ENCODE results near the gene MAP7D3. TPM values are rescaled to one million over a fixed set of nuclear protein-coding genes. Genes with fewer than 3 reads are reported as not detected.

Gene MAP7D3
- total and polyA plus RNA-seq, 9 of the 15 experiments (the other 6 are each of a cell fraction or from before 2014, with no cell fraction given): 9.4 to 27.7 (median 14.0) TPM

DNA sequence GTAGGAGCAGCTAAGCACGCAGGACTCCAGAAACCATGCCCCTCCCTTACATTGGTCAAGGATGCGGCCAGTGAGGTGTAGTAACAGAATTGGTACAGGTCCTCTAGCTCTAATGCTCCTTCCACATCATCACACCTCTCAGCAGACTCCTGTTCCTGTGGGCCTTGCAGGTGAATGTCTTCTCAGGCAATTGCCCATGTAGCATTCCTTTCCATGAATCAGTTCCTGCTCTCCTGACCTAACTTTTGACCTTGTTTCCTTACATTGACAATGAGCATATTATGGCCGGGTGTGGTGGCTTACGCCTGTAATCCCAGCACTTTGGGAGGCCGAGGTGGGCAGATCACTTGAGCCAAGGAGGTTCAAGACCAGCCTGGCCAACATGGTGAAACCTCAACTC, 31.3 kb downstream of the MAP7D3 start:
- Histone ChIP-seq H3K9me3 (replicated peaks; ENCODE audit: control insufficient read depth, insufficient read depth, low read depth, low read length) (no peaks in the 10 kb centered on the region), H3K9ac (ENCODE audit: insufficient read depth in 1 of 2, low read depth in 2 of 2, low read length in 2 of 2) (no peak overlapping the region), H3K9me1 (ENCODE audit: control insufficient read depth, insufficient read depth, low read length) (no peaks in the 10 kb centered on the region), H3K27ac (ENCODE audit: extremely low read depth, low read depth, low read length) (no peak overlapping the region), H3K4me3 (no peak overlapping the region), H3K36me3 (ENCODE audit: control insufficient read depth, insufficient read depth, low read length) (peaks cover 52% of the 10 kb centered on the region; the same call in 2 of the 3 replicates), H3K27me3 (ENCODE audit: control insufficient read depth in 2 of 2, insufficient read depth in 2 of 2, low read length in 2 of 2) (no peaks in the 10 kb centered on the region), H4K20me1 (replicated peaks; ENCODE audit: control insufficient read depth, insufficient read depth, low read length) (no peaks in the 10 kb centered on the region), H3K4me2 (ENCODE audit: insufficient read depth, low read length) (no peak overlapping the region), H3K4me1 (replicated peaks in 1 of 2; ENCODE audit: control insufficient read depth in 2 of 2, insufficient read depth in 2 of 2, low read length in 2 of 2) (no peaks in the 10 kb centered on the region; a peak in 1 of 5 replicates), H3K79me2 (ENCODE audit: control insufficient read depth, insufficient read depth, low read length) (no peaks in the 10 kb centered on the region), H2AFZ (ENCODE audit: low read depth, low read length) (no peak overlapping the region)
- CTCF ChIA-PET (ENCODE audit: low intra/inter-chr PET ratio): no interaction called here
- intact Hi-C loops (cut with micrococcal nuclease) (no loop called here), in situ Hi-C loops (cut with MboI) (no loop called here)
- WGBS (ENCODE audit: insufficient coverage, low coverage, missing lambda C conversion rate): 94% methylated on average over 5 of the region's 5 CpGs
- ATAC-seq: no peak
- no peak for TF ChIP-seq RBM17 (IDR thresholded peaks at IDR 0.05; ENCODE audit: borderline replicate concordance, low read depth, low read length)
- no peak for TF ChIP-seq NKRF (IDR thresholded peaks at IDR 0.05; ENCODE audit: borderline replicate concordance)
- TF ChIP-seq ZNF766 (CRISPR knock-in tag; conservative IDR thresholded peaks at IDR 0.05): no peak
- TF ChIP-seq TGIF2 (CRISPR knock-in tag; IDR thresholded peaks at IDR 0.05): no peak
- no peak for FAIRE-seq
- no TSS peak for BruUV-seq (replicated peaks)
- no peak for DNase-seq (ENCODE audit: extremely low read depth in 1 of 4, low spot score in 3 of 4)
- POLR2A ChIA-PET: no interaction called here

DNA sequence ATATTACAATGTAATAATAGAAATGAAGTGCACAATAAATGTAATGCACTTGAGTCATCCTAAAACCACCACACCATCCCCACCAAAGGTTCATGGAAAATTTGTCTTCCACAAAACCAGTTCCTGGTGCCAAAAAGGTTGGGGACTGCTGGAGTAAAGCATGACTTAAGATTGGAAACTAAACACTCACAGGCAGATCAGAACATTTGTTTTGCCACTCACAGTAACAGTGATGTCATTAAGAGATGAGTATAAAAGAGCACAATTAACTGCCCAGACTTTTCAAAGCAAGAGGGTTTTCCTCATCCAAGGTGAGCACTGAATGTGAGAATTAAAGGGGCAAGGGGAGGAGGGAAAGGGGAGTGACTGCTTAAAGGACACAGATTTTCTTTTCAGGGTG, 35.6 kb downstream of the MAP7D3 start:
- H3K79me2 ChIP-seq (ENCODE audit: control insufficient read depth, insufficient read depth, low read length): no peaks in the 10 kb centered on the region
- H2AFZ ChIP-seq (ENCODE audit: low read depth, low read length): no peak overlapping the region
- no peaks in the 10 kb centered on the region for H3K27me3 ChIP-seq (ENCODE audit: control insufficient read depth in 2 of 2, insufficient read depth in 2 of 2, low read length in 2 of 2)
- no peak overlapping the region for H3K9ac ChIP-seq (ENCODE audit: insufficient read depth in 1 of 2, low read depth in 2 of 2, low read length in 2 of 2)
- CTCF ChIA-PET (ENCODE audit: low intra/inter-chr PET ratio): no interaction called here
- H3K9me1 ChIP-seq (ENCODE audit: control insufficient read depth, insufficient read depth, low read length): no peaks in the 10 kb centered on the region
- no peak overlapping the region for H3K4me3 ChIP-seq
- no peak for FAIRE-seq
- no peaks in the 10 kb centered on the region for H4K20me1 ChIP-seq (replicated peaks; ENCODE audit: control insufficient read depth, insufficient read depth, low read length)
- no TSS peak for BruUV-seq (replicated peaks)
- ATAC-seq: no peak
- H3K36me3 ChIP-seq (ENCODE audit: control insufficient read depth, insufficient read depth, low read length): peaks cover 20% of the 10 kb centered on the region; the same call in 2 of the 3 replicates
- no peak for DNase-seq (ENCODE audit: extremely low read depth in 1 of 4, low spot score in 3 of 4)
- intact Hi-C loops (cut with micrococcal nuclease): no loop called here
- H3K4me1 ChIP-seq (replicated peaks in 1 of 2; ENCODE audit: control insufficient read depth in 2 of 2, insufficient read depth in 2 of 2, low read length in 2 of 2): no peaks in the 10 kb centered on the region
- in situ Hi-C loops (cut with MboI): no loop called here
- no peak overlapping the region for H3K27ac ChIP-seq (ENCODE audit: extremely low read depth, low read depth, low read length)
- no peaks in the 10 kb centered on the region for H3K9me3 ChIP-seq (replicated peaks; ENCODE audit: control insufficient read depth, insufficient read depth, low read depth, low read length)
- no peak overlapping the region for H3K4me2 ChIP-seq (ENCODE audit: insufficient read depth, low read length)
- POLR2A ChIA-PET: no interaction called here
- TF ChIP-seq RFX7 (CRISPR knock-in tag; IDR thresholded peaks at IDR 0.05): no peak
- no peak for TF ChIP-seq FOXP1 (CRISPR knock-in tag; IDR thresholded peaks at IDR 0.05)
- no peak for TF ChIP-seq HNRNPL (IDR thresholded peaks at IDR 0.05; ENCODE audit: low read depth, low read length)
- no peak for TF ChIP-seq ZNF280A (IDR thresholded peaks at IDR 0.05; ENCODE audit: low read depth, partially characterized antibody)
- no peak for TF ChIP-seq ZNF695 (CRISPR knock-in tag; IDR thresholded peaks at IDR 0.05)
- TF ChIP-seq CBX1 (IDR thresholded peaks at IDR 0.05; ENCODE audit: low read depth): no peak
